ENCODE data around the gene SPATS1.
A peak's percentile ranks its signal among the peaks of the same experiment; 100 is the strongest.
"Not testable (repeated sequence)": the region's sequence is repeated elsewhere in the genome, so short reads cannot be mapped to it uniquely, and the experiment has no call there.

Gene SPATS1

DNA sequence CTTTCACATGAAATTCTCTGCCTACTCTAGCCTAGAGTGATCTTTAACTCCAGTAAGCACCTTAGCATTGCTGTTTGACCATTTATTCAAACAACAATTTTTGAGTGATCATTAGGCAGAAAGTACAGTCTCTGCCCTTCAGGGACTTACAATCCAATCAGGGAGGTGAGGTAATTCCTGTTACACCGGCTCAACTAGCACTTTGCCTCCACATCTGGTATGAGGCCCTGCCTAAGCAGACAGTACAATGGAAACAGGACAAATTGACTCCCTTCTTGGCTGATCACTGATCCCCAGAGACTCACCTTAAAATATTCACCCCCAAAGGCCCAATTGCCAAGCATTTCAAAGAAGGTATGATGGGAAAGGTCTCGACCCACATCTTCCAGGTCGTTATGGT, 30.7 kb upstream of the SPATS1 start:
- DNase-seq = no peak

DNA sequence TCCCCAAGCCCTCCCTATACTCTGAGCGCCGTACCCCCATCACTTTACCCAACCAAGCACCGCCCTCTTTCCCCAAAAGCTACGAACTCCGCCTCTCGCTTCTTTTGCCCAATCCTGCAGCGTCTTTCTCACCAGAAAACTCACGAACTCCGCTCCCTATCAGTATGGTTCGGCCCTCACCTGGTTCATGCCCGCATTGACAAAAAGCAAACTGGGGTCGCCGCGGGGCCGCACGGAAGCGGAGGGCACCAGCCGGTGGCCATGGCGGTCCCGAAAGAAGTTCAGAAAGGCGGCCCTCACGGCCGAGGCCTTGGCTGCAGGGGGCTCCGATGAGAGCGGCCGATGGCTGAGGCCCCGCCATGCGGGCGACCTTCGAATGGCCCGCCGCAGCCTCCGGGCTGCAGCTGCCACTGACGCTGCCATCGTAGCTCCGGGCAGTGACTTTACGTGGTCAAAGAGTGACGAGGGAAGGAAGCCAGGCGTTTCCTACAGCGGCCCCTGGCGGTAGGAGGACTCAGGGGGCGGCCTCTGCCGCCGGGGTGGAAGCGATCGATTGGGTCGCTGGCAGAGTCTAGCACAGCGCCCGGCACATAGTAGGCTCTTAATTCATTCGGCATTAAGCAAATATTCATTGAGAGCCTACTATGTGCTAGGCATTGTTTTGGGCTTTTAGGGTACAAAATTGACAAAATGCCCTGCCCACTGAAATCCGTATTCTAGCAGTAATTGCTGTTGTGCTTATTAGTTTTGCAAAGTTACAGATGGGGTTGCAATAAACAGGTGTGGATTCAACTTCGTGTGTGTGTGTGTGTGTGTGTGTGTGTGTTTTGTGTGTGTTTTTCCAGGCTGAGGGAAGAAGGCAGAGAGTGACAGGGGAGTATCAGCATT, 29.3 kb upstream of the SPATS1 start, which contains the start of gene AARS2:
TSS of gene AARS2 (minus strand) at position 447 of the 888 bp plus-strand sequence. CDS start at position 423, 24 bp downstream.
- peak; percentile 89 to 93 for DNase-seq

DNA sequence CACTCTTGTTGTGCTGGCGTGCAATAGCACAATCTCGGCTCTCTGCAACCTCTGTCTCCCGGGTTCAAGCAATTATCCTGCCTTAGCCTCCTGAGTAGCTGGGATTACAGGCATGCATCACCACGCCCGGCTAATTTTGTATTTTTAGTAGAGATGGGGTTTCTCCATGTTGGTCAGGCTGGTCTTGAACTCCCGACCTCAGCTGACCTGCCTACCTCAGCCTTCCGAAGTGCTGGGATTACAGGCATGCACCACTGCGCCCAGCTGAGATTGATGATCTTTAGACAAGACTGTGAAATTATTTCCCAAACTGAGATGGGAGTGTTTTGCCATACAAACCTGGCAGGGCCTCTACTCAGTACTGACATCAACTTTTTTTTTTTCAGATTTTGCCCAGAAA, 27.8 kb upstream of the SPATS1 start:
- DNase-seq = not testable (repeated sequence)

DNA sequence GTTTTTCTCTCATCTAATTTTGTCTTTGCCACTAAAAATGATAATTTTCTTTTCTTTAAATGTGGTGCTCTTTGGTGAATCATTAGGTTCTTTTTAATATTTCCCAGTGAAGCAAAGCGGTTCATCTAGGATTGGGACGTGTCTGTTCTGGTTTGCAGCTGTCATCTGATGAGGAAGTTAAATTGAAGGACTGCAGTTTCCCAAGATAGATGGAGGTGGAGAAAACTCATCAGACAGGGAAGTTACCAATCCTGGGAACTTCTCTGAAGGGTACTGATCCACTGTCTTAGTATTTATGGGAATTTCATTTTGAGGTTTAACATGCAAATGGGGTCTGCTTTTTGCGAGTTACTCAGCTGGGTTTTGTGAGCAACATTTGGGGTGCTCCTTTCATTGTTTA, 26.9 kb upstream of the SPATS1 start:
- no peak for DNase-seq

DNA sequence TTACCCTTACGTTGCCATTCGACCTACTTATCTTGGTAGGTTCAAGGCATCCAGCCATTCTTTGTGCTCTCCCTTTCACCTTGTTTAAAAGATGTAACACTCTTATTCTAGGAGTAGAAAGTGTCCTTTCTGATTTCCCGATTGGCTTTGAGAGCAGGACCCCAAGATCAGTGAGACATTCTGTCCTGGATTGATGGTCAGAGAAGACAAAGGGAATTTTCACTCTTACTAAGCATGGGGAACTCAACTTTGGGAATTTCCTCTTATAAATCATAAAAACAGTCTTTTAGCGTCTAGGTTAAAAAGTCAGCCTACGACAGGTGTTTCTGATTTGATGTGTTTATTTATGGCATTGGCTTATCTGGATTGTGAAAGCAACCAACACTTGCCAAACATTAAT, 26.5 kb upstream of the SPATS1 start:
- DNase-seq = no peak

DNA sequence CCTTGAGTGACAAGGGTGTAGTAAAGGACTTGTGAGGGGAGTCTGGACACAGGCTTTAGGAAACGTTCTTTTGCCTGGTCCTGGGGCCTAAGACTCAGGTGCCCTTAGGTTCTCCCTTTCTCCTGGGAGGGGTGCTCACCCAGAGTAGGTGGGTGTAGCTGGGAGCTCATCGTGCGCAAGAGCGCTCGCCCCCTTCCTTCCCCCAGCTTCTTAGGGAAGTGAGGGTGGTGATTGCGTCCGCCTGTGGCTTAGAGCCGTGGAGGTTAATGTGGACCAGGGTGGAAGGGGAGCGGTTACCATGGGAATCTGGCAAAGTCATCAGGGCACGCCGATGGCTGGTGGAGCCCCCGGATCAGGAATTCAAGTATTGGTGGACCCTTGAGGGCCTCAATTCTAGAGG, 26.0 kb upstream of the SPATS1 start:
- DNase-seq = no peak

DNA sequence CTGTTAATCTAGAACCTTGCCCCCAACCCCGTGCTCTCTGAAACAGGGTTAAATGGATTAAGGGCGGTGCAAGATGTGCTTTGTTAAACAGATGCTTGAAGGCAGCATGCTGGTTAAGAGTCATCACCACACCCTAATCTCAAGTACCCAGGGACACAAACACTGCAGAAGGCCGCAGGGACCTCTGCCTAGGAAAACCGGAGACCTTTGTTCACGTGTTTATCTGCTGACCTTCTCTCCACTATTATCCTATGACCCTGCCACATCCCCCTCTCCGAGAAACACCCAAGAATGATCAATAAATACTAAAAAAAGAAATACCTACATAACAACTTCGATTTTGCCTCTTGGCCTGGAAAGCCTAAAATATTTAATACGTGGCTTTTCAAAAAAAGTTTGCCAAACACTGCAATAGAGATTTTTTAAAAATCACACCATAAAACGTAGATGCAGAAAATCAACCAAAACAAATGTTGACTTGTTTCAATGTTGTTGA, 25.3 kb upstream of the SPATS1 start:
- DNase-seq = not testable (repeated sequence)

DNA sequence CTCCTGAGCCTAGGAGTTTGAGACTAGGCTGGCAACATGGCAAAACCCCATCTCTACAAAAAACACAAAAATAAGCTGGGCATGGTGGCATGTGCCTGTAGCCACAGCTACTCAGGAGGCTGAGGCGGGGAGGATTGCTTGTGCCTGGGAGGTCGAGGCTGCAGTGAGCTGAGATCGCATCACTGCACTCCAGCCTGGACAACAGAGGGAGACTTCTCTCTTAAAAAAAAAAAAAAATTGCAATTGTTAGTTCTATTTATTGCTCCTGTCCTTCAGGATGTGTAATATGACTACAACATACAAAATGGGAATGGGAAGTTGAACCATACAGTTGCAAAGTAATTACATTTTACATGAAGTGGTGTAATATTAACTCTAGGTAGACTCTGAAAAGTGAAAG, 21.2 kb upstream of the SPATS1 start:
- DNase-seq = no peak

DNA sequence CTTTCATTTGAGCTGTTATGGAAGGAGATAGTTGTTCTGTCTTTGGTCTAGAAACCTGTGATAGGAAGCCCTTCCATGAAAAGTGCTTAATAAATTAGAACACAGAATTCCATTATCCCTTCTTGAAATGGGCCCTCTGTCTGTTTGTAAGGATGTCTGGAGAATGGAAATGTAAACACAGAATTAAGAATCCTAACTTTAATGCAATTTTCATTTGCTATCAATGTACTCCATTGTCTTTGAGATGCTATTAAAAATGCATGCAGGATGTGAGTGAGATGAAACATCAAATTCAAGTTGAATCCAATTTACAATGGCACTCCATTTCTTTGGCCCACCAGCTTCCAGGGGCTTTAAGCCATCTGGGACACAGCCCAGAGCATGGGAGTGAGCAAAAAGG, 15.4 kb upstream of the SPATS1 start:
- DNase-seq = no peak

DNA sequence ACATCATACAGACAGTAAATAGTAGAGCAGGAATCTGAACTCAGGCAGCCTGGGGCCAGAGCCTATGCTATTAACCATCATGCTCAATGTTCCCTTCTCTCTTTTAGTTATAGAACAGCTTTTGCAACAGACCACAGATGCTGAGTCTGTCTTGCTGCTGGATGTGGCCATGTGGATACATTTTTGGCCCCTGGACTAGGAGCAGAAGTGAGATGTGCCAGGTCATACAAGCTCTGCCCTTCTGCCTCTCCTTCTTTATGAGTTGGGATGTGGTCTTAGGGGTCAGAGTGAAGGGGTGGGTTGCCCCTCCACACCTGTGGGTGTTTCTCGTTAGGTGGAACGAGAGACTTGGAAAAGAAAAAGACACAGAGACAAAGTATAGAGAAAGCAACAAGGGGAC, 14.7 kb upstream of the SPATS1 start:
- DNase-seq = no peak

DNA sequence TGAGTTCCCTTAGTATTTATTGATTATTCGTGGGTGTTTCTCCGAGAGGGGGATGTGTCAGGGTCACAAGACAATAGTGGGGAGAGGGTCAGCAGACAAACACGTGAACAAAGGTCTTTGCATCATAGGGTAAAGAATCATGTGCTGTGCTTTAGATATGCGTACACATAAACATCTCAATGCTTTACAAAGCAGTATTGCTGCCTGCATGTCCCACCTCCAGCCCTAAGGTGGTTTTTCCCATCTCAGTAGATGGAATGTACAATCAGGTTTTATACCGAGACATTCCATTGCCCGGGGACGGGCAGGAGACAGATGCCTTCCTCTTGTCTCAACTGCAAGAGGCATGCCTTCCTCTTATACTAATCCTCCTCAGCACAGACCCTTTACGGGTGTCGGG, 14.2 kb upstream of the SPATS1 start:
- DNase-seq = not testable (repeated sequence)

DNA sequence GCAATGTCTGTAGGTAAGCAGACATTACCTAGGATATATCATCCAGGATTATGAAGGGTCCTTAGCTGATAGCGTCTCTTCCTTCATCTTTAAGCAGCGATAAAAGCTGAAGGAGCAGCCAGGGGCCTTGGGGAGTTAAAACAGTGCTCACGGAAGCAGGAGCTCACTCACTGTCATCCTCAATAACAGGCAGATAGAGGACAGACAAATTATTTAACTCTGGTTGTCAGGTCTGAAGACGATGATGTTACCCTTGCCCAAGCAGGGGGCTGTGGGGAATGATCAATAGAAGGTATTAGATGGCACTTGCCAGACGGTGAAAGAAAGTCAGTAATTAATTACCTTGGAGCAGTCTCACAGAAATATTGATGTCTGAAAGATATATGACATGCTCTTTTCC, 12.6 kb upstream of the SPATS1 start:
- no peak for DNase-seq

DNA sequence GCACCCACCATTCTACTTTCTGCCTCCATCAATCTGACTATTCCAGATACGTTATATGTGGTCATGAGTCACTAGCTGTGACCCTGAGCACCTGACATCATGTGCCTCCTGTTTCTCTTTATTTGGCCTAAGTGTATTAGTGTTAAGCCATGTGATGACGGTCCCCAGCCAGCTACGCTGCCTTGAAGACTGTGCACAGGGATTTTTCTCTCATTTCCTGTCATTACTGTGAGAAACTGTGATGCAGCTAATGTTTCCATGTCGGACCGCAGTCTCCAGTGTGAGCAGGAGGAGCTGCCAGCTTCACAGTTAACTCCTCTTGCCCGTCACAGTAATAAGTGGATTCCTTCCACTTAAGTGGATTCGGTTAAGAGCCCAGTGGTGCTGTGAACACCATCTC, 9.9 kb upstream of the SPATS1 start:
- DNase-seq = no peak

DNA sequence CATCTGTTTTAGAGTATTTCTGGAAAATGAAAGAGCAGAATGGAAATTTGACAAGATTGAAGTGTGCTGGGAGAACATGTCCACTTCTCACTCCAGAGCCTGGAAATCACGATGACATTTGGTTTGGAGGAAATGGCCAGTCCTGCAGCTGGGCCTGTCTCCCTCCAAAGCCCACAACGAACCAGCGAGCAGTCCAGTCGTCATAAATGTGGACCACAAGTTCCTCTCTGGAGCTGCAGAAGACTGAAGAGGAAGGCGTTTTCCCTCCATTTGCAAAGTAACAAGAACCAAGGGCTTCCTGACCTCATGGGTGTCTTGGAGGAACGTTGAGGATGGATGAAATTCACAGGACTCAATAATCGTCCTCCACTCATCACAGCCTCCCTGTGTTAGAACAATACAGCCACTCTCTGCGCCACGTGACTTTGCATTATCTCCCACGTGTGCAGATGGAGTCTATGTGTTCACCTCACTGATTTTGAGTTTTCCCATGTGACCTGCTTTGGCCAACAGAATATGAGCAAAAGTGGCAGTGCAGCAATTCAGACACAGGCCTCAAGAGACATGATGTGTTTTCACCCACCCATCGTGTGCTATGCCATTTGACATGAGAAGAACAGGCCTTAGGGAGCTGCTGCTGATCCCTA, 9.1 kb upstream of the SPATS1 start:
- no peak for DNase-seq

DNA sequence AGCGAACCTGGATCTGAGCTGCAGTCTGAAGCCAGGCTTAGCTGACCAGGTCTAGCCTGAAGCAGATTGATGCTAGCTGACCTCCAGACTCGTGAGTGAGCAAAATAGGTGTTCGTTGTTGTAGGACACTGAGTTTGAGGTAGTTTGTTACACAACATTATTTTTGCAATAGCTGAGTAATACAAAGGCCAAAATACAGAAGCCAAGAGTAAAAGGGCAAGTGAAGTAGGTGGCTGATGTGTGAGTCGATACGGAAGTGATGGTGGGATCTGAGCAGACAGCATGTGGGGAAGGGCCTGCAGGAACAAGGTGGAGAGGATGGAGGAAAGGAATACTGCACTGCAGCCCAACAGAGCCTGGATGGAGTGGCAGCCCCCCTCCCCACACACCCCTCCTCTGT, 8.5 kb upstream of the SPATS1 start:
- peak in 1 of 2 donors; percentile 2 for DNase-seq

DNA sequence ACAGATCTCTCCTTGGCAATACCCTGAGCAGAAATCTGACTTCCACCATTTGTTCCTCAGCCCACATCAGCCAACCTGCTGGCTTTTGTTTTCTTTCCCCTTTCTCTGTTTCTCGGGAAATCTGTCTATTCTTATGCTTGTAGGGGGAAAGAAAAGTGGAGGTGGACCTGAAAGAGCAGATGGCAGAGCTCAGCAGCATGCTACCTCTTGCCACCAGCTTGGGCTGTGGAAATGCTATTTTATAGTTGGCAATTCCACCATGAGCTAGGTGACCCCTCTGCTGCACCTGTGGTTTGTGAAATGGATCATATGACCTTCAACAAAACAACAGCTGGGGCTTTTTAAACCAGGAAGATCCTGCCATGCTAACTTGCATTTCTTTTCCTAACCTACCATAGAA, 6.8 kb upstream of the SPATS1 start:
- no peak for DNase-seq

DNA sequence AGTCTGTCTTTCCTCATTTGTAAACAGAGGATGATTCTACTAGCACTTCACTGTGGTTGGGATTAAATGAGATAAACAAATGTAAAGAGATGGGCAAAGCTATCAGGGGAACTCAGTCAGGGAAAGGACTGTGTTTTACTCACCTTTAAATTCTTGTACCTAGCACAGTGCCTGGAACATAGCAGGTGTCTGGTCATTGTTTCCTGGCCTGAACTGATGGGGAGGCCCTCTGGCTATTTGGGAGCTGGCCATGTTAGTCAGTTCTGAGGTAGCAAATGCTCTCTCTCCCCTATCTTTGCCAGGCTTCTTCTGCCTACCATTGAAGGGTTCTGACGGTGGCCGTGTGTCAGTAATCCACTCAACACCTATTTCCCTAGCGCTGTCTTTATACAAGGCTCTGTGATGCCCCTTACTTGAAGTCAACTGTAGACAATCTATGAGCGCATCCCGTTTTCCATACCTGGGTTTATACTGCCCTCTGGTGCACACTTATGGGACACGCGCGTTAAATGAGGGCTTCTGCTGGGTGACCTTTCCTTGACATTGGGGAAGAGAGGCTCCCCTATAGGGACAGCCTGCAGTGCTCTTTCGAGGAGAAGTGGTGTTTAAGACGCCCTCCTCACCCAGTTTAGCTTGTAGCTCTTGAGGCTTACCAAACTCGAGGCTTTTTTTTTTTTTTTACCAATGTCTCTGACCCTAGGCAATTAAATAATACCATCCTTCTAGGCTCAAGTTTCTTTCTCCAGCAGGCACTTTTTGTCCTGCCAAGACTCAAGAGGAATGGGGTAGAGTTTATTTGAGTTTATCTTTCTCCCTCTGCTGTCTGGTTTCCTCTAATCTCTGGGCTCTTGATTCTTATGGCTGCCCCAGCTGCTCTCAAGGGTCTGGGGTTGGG, 4.0 kb upstream of the SPATS1 start:
- peak; percentile 66 to 76 for DNase-seq

DNA sequence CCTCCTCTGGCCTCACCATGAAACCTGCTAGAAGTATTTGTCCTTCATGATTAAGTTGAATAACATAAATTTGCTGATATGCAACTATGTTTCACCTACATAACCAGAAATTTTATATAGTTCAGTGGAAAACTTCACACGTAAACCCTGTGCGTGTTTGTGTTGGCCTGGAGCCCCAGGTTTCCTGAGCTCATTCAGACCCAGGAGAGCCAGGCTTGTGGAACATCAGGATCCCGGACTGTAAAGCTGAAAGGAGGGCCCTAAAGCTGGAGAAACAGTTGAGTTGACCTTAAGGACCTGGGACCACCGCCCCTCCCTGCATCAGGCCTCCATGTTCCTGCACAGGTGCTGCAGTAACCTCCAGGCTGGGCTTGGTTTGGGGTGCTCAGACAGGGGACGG, 3.1 kb upstream of the SPATS1 start:
- no peak for DNase-seq

DNA sequence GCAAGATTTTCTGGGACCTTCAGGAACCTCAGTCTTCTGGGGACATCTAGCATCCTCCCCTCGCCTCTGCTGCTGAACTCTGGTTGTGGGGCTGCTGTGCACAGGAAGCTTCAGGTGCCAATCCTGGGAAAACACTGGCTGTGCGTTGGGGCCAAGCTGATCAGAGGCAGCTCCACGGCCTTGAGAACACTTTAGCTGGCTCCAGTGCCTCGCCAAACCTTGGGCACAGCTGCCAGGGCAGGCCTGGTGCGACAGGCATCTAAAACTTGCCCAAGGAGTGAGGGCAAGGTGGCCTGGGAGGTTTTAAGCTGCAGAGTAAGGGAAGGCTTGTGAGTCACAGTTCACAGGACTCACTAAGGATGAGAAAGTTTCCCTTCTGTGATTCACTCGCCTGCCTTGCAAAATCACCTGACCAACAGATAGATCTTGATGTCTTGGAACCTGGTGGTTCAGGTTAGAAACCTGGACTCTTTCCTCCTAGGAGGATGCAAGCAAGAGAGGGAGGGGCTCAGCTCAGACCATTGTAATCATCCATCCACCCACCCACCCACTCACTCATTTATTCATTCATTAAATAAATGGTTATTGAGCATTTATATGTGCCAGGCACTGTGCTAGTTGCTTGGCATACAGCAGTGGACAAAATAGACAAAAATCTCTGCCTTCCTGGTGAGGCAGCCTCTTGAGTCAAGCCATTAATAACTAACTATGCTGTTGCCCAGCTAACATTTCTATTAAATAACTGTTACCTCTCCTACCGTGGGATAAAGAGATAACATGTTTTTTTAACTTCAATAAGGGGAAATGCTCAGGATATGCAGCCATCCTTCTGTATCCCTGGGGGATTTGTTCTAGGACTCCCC, 2.5 kb upstream of the SPATS1 start:
- DNase-seq = no peak

DNA sequence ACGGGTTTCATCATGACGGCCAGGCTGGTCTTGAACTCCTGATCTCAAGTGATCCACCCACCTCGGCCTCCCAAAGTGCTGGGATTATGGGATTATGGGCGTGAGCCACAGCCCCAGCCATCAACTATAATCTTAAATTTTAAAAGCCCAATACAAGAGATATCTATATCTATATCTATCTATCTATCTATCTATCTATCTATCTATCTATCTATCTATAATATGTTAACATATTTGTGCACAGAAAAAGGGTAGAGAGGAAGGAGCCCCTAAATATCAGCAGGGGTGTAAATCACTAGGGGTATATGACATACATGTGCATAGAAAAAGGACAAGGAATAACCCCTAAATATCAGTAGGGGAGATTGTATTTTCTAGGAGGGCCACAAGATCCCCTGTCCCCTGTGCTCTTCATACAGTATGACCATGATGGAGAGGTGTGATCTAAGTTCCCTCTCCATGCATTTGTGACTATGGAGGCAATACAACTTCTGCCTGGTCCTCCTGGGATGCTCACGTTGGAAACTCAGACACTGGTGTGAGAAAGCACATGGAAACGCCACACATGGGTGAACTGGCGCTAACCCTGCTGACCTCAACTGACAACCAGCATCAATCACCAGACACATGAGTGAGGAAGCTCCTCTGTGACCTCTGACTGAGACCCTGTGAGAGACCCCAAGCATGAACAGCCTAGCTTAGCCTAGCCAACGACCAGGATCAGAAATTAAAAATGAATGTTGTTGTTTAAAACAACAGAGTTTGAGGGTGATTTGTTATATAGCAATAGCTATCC, 1.2 kb upstream of the SPATS1 start:
- DNase-seq = no peak

DNA sequence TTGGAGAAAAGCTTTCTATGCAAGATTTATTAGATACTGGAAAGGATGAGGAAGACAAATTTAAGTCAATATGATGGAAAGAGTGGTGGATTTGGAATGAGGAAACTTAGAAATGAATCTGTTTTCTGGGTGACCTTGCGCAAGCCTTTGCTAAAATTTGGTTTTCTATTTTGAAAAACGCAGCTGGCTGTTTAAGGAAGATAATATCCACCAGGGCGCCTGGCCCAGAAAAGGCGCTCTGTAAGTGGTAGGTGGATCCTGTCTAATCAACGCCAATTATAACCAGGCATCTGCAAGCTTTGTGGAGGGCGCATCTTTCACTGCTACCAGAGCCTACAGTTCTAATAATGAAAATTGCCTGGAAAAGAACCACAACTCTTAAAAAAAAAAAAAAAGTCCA, 398 bp upstream of the SPATS1 start:
- no peak for DNase-seq
